Measurements from ENCODE around the gene TMEM50A.
"Not testable (repeated sequence)": the region's sequence is repeated elsewhere in the genome, so short reads cannot be mapped to it uniquely, and the experiment has no call there.

Gene TMEM50A

DNA sequence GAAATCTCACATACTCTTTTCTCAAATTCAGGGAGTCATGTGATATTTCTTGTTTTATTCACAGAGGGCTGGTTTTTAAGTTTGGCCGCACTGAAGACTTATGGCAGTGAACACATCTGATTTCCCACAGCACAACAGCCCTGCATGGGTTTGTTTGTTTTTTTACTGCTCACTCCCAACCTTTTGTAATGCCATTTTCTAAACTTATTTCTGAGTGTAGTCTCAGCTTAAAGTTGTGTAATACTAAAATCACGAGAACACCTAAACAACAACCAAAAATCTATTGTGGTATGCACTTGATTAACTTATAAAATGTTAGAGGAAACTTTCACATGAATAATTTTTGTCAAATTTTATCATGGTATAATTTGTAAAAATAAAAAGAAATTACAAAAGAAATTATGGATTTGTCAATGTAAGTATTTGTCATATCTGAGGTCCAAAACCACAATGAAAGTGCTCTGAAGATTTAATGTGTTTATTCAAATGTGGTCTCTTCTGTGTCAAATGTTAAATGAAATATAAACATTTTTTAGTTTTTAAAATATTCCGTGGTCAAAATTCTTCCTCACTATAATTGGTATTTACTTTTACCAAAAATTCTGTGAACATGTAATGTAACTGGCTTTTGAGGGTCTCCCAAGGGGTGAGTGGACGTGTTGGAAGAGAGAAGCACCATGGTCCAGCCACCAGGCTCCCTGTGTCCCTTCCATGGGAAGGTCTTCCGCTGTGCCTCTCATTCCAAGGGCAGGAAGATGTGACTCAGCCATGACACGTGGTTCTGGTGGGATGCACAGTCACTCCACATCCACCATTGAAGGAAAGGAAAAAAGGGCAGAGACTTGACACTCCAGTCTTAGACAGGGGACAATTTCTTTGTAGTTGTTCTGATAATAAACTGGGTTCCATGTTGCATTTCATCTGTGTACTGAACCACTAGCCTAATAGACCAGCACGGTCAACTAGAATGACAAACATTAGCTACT is 22.8 kb downstream of the TMEM50A start:
- Histone ChIP-seq H3K9me2 (replicated peaks; ENCODE audit: insufficient read depth, low read length) (no peaks in the 10 kb centered on the region), H3K27ac (ENCODE audit: low read length) (no peak overlapping the region)

DNA sequence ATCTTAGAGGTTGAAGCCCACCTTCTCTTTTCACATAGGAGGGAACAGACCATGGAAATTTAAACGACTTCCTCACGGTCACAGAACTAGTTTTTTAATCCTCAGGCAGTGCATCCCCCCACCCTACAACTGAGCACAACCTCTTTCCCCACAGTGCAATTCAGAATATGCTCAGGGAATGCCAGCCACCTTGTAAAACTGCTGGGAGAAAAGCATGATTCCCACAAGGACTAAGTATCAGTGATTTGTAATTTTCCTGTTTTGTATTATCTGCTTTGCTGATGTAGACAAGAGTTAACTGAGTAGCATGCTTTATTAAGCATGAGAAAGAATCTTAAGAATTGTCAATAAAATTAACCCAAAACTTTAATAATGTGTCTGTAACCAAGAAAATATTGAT is 23.8 kb downstream of the TMEM50A start:
- no peaks in the 10 kb centered on the region for H3K79me2 ChIP-seq (ENCODE audit: low read length)
- H3K4me3 ChIP-seq (ENCODE audit: low read length) = no peak overlapping the region
- no peaks in the 10 kb centered on the region for H3F3A ChIP-seq (ENCODE audit: insufficient read depth, low read length)
- no peak overlapping the region for H3K9ac ChIP-seq (ENCODE audit: low read length)
- DNase-seq = no peak
- H3K27ac ChIP-seq (ENCODE audit: low read length) = no peak overlapping the region
- H3K4me2 ChIP-seq (ENCODE audit: low read depth, low read length) = no peak overlapping the region
- H3K36me3 ChIP-seq (replicated peaks; ENCODE audit: insufficient read depth, low read length) = no peaks in the 10 kb centered on the region
- TF ChIP-seq EZH2 (optimal IDR thresholded peaks at IDR 0.05; ENCODE audit: low read depth, low read length) (no peak), EZH2phosphoT487 (IDR thresholded peaks at IDR 0.05; ENCODE audit: low read length) (no peak)
- TF ChIP-seq, protein P1, sequence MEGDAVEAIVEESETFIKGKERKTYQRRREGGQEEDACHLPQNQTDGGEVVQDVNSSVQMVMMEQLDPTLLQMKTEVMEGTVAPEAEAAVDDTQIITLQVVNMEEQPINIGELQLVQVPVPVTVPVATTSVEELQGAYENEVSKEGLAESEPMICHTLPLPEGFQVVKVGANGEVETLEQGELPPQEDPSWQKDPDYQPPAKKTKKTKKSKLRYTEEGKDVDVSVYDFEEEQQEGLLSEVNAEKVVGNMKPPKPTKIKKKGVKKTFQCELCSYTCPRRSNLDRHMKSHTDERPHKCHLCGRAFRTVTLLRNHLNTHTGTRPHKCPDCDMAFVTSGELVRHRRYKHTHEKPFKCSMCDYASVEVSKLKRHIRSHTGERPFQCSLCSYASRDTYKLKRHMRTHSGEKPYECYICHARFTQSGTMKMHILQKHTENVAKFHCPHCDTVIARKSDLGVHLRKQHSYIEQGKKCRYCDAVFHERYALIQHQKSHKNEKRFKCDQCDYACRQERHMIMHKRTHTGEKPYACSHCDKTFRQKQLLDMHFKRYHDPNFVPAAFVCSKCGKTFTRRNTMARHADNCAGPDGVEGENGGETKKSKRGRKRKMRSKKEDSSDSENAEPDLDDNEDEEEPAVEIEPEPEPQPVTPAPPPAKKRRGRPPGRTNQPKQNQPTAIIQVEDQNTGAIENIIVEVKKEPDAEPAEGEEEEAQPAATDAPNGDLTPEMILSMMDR (IDR thresholded peaks at IDR 0.05; ENCODE audit: low read length) = no peak
- no peaks in the 10 kb centered on the region for H3K4me1 ChIP-seq (ENCODE audit: low read length)
- H2AFZ ChIP-seq (ENCODE audit: low read length) = no peak overlapping the region
- H3K9me3 ChIP-seq (replicated peaks; ENCODE audit: insufficient read depth, low read length) = no peaks in the 10 kb centered on the region
- no peaks in the 10 kb centered on the region for H3K27me3 ChIP-seq (replicated peaks; ENCODE audit: insufficient read depth, low read length)
- no peaks in the 10 kb centered on the region for H4K20me1 ChIP-seq (ENCODE audit: insufficient read depth, low read length)
- H3K9me2 ChIP-seq (replicated peaks; ENCODE audit: insufficient read depth, low read length) = no peaks in the 10 kb centered on the region

More for the DNA sequence above, 22.8 kb downstream of the TMEM50A start:
- no peaks in the 10 kb centered on the region for H4K20me1 ChIP-seq (ENCODE audit: insufficient read depth, low read length)
- H3F3A ChIP-seq (ENCODE audit: insufficient read depth, low read length) = no peaks in the 10 kb centered on the region
- no peaks in the 10 kb centered on the region for H3K36me3 ChIP-seq (replicated peaks; ENCODE audit: insufficient read depth, low read length)
- no peak overlapping the region for H2AFZ ChIP-seq (ENCODE audit: low read length)
- no peaks in the 10 kb centered on the region for H3K4me1 ChIP-seq (ENCODE audit: low read length)
- H3K79me2 ChIP-seq (ENCODE audit: low read length) = no peaks in the 10 kb centered on the region
- no peaks in the 10 kb centered on the region for H3K9me3 ChIP-seq (replicated peaks; ENCODE audit: insufficient read depth, low read length)
- H3K27me3 ChIP-seq (replicated peaks; ENCODE audit: insufficient read depth, low read length) = no peaks in the 10 kb centered on the region
- TF ChIP-seq EZH2 (optimal IDR thresholded peaks at IDR 0.05; ENCODE audit: low read depth, low read length) = no peak
- TF ChIP-seq EZH2phosphoT487 (IDR thresholded peaks at IDR 0.05; ENCODE audit: low read length) = no peak
- TF ChIP-seq, protein P1 (IDR thresholded peaks at IDR 0.05; ENCODE audit: low read length) = no peak
- no peak overlapping the region for H3K4me3 ChIP-seq (ENCODE audit: low read length)
- no peak overlapping the region for H3K9ac ChIP-seq (ENCODE audit: low read length)
- H3K4me2 ChIP-seq (ENCODE audit: low read depth, low read length) = no peak overlapping the region
- DNase-seq = no peak

DNA sequence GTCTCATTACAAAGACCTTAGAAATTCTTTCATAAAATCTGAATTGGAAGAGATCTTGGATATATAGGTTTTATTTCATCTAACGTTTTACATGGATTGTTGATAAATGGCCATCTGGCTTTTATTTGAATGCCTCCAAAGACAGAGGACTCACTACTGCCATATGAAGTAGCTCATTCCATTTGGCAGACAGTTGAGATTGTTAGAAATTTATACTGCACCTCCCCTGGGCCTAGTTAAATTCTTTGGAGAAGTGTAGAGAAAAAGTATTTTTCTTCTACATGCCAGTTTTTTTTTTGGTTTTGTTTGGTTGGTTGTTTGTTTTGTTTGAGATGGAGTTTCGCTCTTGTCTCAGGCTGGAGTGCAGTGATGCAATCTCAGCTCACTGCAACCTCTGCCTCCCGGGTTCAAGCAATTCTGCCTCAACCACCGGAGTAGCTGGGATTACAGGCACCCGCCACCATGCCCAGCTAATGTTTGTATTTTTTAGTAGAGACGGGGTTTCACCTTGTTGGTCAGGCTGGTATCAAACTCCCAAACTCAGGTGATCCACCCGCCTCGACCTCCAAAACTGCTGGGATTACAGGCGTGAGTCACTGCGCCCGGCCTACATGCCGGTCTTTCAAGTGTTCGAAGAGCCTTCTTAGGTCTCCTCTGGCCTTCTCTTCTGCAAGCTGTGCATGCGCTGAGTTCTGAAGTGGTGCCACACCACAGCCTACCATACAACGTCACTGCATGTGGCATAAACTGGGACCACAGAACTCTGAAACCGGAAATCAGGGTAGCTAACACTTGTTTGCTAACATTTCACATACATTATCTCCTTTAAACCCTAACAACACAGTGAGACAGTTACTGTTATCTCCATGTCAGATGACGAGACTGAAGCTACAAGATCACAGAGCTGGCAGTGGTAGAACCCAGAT is 24.8 kb downstream of the TMEM50A start:
- H3K27ac ChIP-seq (ENCODE audit: low read length); H3K36me3 ChIP-seq (replicated peaks; ENCODE audit: insufficient read depth, low read length); H3K9me3 ChIP-seq (replicated peaks; ENCODE audit: insufficient read depth, low read length); H3K4me3 ChIP-seq (ENCODE audit: low read length); H2AFZ ChIP-seq (ENCODE audit: low read length); H3K9ac ChIP-seq (ENCODE audit: low read length); H3K4me2 ChIP-seq (ENCODE audit: low read depth, low read length); H3K4me1 ChIP-seq (ENCODE audit: low read length); DNase-seq; H3F3A ChIP-seq (ENCODE audit: insufficient read depth, low read length); H3K9me2 ChIP-seq (replicated peaks; ENCODE audit: insufficient read depth, low read length); H4K20me1 ChIP-seq (ENCODE audit: insufficient read depth, low read length); H3K79me2 ChIP-seq (ENCODE audit: low read length); H3K27me3 ChIP-seq (replicated peaks; ENCODE audit: insufficient read depth, low read length): not testable (repeated sequence)
